ENCODE measurements around the gene PCA3. TPM values are rescaled to one million over a fixed set of nuclear protein-coding genes. Genes with fewer than 3 reads are reported as not detected.

Gene PCA3
- total RNA-seq, 4 donors from 2014 or later, result 0.17 to 0.22 TPM; not detected in 2

DNA sequence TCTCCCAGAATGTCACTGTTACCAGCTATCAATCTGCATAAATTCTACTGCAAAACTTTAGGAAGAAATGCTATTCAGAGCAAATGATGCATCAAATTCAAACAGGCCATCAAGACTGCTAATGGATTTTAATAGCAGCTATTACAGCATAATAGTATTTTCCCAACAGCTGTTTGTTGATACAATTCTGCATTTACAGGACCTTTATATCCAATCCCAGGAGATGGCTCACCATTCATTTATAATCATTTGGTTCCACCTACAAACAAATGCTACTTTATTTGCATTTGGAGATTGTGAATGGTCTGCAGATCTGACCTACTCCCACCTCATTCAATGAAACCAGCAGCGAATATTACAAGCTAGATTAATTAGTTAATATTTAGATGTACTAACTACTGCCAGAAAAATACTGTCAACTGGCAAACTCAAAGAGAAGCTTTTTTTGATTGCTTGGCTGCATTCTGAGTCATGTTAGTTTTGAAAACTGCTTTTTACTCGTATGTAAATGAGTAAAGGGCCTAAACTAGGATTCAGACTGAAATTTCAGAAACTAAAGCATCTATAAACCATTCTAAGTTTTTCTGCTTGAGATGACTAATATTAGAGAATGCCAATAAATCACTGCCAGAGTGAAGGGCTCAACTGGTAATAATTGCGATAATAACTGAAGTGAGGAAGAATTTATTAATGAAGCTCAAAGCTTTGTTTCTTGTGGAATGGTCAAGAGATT is 7.1 kb upstream of the PCA3 start:
- TF ChIP-seq, protein P1, sequence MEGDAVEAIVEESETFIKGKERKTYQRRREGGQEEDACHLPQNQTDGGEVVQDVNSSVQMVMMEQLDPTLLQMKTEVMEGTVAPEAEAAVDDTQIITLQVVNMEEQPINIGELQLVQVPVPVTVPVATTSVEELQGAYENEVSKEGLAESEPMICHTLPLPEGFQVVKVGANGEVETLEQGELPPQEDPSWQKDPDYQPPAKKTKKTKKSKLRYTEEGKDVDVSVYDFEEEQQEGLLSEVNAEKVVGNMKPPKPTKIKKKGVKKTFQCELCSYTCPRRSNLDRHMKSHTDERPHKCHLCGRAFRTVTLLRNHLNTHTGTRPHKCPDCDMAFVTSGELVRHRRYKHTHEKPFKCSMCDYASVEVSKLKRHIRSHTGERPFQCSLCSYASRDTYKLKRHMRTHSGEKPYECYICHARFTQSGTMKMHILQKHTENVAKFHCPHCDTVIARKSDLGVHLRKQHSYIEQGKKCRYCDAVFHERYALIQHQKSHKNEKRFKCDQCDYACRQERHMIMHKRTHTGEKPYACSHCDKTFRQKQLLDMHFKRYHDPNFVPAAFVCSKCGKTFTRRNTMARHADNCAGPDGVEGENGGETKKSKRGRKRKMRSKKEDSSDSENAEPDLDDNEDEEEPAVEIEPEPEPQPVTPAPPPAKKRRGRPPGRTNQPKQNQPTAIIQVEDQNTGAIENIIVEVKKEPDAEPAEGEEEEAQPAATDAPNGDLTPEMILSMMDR (IDR thresholded peaks at IDR 0.05; ENCODE audit: low read depth), result no peak

GRCh38 chr9:76758476-76758875 is 5.8 kb upstream of the PCA3 start:
- TF ChIP-seq, protein P1 (IDR thresholded peaks at IDR 0.05; ENCODE audit: low read depth), result no peak

- TF ChIP-seq, protein P1 (IDR thresholded peaks at IDR 0.05; ENCODE audit: low read depth), result no peak
Measured at GRCh38 chr9:76759732-76760131, 4.5 kb upstream of the PCA3 start.

DNA sequence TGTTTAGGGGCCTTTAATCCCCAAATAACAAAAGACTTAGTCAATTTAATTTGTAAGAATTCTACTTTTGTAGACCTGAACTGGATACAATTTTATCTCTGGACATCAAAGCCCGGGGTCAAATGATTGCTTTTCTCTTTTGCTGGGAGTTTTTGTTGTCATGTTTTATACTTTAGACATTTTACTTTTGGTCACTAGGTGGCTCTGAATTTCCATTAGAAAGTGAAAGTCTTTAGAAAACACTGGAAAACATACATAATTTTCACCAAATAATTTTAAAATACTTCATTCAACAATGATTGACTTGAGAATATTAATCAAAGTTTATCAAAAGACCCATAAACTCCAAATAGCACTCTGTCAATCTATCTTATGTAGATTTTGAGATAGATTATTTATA is 2.8 kb upstream of the PCA3 start:
- TF ChIP-seq, protein P1 (IDR thresholded peaks at IDR 0.05; ENCODE audit: low read depth), result no peak

- TF ChIP-seq, protein P1 (IDR thresholded peaks at IDR 0.05; ENCODE audit: low read depth), result no peak
Measured at GRCh38 chr9:76766126-76766525, 1.9 kb downstream of the PCA3 start.

DNA sequence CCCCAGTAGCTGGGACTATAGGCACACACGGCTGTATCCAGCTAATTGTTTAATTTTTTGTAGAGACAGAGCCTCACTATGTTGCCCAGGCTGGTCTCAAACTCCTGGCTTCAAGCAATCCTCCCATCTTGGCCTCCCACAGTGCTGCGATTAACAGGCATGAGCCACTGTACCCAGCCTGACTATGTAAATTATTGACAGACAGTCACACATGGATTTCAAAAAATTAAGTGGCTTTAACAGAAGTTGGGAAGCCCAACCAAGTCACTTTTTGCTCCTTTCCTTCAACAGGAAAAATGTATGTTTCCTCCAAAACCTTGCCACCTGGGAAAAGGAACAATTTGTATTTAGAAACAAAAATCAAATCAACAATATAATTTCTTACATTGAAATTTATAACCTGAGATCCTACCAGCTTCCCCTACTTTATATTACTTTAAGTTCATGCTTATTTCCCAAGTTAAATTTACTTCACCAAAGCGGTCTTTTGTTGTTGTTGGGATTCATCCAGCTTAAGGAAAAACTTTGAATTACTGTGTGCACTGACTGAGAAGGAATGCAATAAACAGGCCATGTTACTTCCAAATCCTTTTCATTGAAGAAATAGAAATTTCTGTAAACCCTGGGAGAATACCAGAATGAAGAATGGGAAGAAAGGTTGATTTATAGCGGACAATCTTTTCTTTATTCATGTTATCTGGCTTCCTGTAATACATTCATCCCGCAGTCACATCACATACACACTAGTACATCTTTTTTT is 8.6 kb downstream of the PCA3 start:
- TF ChIP-seq, protein P1 (IDR thresholded peaks at IDR 0.05; ENCODE audit: low read depth), result no peak

GRCh38 chr9:76784881-76785280 is 20.6 kb downstream of the PCA3 start:
- TF ChIP-seq, protein P1 (IDR thresholded peaks at IDR 0.05; ENCODE audit: low read depth), result no peak

Measured in subcutaneous adipose tissue (tissue), 4 donors.